Stomach (tissue), 9 donors: ENCODE measurements around the gene PLD2. TPM values are rescaled to one million over a fixed set of nuclear protein-coding genes. Genes with fewer than 3 reads are reported as not detected.

Experiments
- DNase-seq, 2 donors: peaks; one replicate each; pipeline versions ENCODE4 v3.0.0 to v3.0.0-alpha.2; 2013 to 2019
- H3K27ac ChIP-seq, 5 donors: fragments of 200-600 bp in 4 of 5; sonication (generic) in 4 of 5; one replicate each; pipeline ENCODE4 v1.5.1; 2013 to 2019; ENCODE audit warnings: mild to moderate bottlenecking in 1 of 5, moderate library complexity in 1 of 5
- H3K27me3 ChIP-seq, 3 donors: fragments of 200-600 bp; sonication (generic); one replicate each; pipeline ENCODE4 v1.5.1; 2017 to 2019; ENCODE audit warnings: mixed run types in 1 of 3
- H3K36me3 ChIP-seq, 4 donors: fragments of 200-600 bp; sonication (generic); 1 replicate in 3 of 4; 2 replicates in 1 of 4; pipeline ENCODE4 v1.5.1; 2016 to 2019
- H3K4me1 ChIP-seq, 4 donors: fragments of 200-600 bp; sonication (generic); one replicate each; pipeline ENCODE4 v1.5.1; 2016 to 2019
- H3K4me3 ChIP-seq, 4 donors: fragments of 200-600 bp; sonication (generic) in 3 of 4; one replicate each; pipeline ENCODE4 v1.5.1; 2016 to 2019; ENCODE audit warnings: mild to moderate bottlenecking in 1 of 4
- H3K9me3 ChIP-seq, 4 donors: fragments of 200-600 bp; sonication (generic); one replicate each; pipeline ENCODE4 v1.5.1; 2016 to 2019
- EP300 ChIP-seq: sonication (generic); formaldehyde crosslinking; IDR thresholded peaks from one replicate; pipeline ENCODE4 v1.6.1; 2017; ENCODE audit warnings: antibody characterized with exemption
- POLR2A ChIP-seq, 4 donors: fragments of 450-650 bp; IDR thresholded peaks; one replicate each; pipeline ENCODE4 v1.6.1; 2016; ENCODE audit warnings: antibody characterized with exemption in 4 of 4, control low read depth in 2 of 4, mild to moderate bottlenecking in 1 of 4, moderate library complexity in 1 of 4
- POLR2AphosphoS5 ChIP-seq, 3 donors: sonication (generic); formaldehyde crosslinking; IDR thresholded peaks; one replicate each; pipeline ENCODE4 v1.6.1; 2016; ENCODE audit warnings: antibody characterized with exemption in 3 of 3
- WGBS, 5 donors: extraction: QIAGEN DNeasy Blood & Tissue Kit in 3 of 5; methylation state at CpG; one replicate each; pipeline versions ENCODE4 v1.1.5 to v1.1.7; 2013 to 2018; 5-methylcytosine and 5-hydroxymethylcytosine counted together
- intact Hi-C: fragments of 100-400 bp; cut with DNase I; formaldehyde crosslinking; loops from one replicate; pipeline ENCODE4 v1.15.1; 2023; ENCODE audit warnings: low total_unique reads
- polyA plus RNA-seq, 3 donors: library from polyadenylated mRNA; stranded (reverse); fragments of 200-250 nt; gene quantifications; one replicate each; pipeline ENCODE4 v1.2.3, GENCODE V29; 2013
- total RNA-seq, 5 donors: library from RNA; depleted of rRNA; stranded (reverse); fragments of >200 nt; gene quantifications; one replicate each; pipeline versions ENCODE4 v1.1.0 to v1.2.3, GENCODE V29; 2014 to 2016
- TF ChIP-seq, protein P1 (sequence below), 7 experiments: fragments of 450-650 bp in 4 of 7; fragments of 200-600 bp in 3 of 7; sonication (generic) in 3 of 7; IDR thresholded peaks; one replicate each; pipeline ENCODE4 v1.5.1; 2016 to 2019; ENCODE audit warnings: antibody characterized with exemption in 7 of 7, control low read depth in 2 of 7, mild to moderate bottlenecking in 1 of 7
- donor health status: healthy with polysubstance abuse.
- donor health status: Bipolar disorder and iron deficiency.
- donor health status: healthy.

The PLD2 gene
- total and polyA plus RNA-seq, 8 donors, result 10.3 to 123 (median 22.7) TPM

DNA sequence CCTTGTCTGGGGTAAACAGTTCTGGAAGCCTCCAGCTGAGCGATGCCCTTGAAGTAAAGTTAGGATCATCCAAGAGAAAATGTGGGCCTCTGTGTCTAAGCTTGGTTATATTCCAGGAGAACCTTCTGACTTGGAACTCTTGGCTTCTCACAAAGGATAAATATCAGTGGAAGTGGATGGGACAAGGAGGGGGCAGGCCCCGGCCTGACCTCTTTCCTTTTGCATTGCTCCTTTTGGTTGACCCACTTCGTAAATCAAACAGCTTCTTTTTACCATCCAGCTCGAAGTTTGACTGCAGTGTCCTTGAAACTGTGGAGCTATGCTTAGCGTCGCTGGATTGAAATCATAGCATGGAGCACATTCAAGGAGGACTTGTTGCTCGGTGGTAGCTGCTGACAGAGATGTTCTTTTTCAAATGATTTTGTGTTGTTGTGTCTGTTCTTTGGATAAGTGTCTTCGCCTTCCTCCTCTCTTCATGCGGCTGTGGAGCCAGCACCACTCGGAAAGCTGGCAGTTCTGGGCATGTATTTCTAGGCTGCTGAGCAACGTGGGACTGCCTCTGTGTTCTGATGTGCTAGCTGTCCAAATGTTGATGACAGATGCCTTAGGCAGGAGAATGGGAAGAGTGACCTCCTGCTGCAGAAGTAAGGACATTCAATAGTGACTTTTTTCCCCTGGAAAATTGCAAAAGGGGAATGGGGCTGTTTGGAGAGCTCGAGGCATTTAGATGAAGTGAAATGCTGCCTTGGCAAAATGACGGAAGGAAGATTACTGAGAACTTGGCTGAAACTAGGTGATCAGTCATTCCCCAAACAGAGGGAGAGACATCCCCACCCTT lies 30.7 kb downstream of the PLD2 start:
- no peaks in the 10 kb centered on the region for H3K9me3 ChIP-seq
- peaks cover 0 to 11% (median 4%) of the 10 kb centered on the region in 4 donors for H3K36me3 ChIP-seq
- no peak for DNase-seq
- no peak overlapping the region for H3K4me3 ChIP-seq
- intact Hi-C loops, result no loop called here
- 58 to 71% (median 66%) methylated on average over 13 of the region's 13 CpGs for WGBS, 5 donors
- H3K4me1 ChIP-seq, result peaks cover 24 to 86% (median 63%) of the 10 kb centered on the region in 4 donors
- TF ChIP-seq, protein P1, sequence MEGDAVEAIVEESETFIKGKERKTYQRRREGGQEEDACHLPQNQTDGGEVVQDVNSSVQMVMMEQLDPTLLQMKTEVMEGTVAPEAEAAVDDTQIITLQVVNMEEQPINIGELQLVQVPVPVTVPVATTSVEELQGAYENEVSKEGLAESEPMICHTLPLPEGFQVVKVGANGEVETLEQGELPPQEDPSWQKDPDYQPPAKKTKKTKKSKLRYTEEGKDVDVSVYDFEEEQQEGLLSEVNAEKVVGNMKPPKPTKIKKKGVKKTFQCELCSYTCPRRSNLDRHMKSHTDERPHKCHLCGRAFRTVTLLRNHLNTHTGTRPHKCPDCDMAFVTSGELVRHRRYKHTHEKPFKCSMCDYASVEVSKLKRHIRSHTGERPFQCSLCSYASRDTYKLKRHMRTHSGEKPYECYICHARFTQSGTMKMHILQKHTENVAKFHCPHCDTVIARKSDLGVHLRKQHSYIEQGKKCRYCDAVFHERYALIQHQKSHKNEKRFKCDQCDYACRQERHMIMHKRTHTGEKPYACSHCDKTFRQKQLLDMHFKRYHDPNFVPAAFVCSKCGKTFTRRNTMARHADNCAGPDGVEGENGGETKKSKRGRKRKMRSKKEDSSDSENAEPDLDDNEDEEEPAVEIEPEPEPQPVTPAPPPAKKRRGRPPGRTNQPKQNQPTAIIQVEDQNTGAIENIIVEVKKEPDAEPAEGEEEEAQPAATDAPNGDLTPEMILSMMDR (IDR thresholded peaks at IDR 0.05), result no peak
- no peak for TF ChIP-seq POLR2AphosphoS5 (IDR thresholded peaks at IDR 0.05)
- no peak for TF ChIP-seq EP300
- no peak for TF ChIP-seq POLR2A (IDR thresholded peaks at IDR 0.05)
- H3K27me3 ChIP-seq, result no peaks in the 10 kb centered on the region
- no peak overlapping the region for H3K27ac ChIP-seq

DNA sequence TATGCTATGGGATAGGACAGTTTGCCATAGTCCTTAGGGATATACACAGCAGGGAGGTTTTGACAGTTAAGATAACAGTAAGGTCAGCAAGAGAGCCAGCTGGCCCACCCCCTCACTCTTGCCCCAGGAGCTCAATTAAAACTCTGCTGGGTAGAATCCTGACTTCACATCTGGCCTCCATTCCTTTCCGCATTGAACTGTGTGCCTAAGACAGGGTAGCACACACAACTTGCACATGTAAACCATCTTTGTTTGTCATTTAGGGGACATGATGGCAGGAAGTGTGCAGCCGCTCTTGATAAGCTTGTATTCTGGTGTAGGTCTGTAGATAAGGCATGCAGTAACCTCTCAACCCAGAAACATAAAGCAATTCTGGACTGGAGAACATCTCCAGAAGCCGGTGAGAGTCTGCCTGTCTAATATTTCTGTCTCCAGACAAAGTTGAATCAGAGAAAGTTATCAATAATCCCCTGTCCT lies 31.4 kb downstream of the PLD2 start:
- WGBS, 5 donors, result 71 to 83% (median 78%) methylated on average over 3 of the region's 3 CpGs
- intact Hi-C loops, result no loop called here
- H3K4me3 ChIP-seq, result no peak overlapping the region
- no peak for DNase-seq
- TF ChIP-seq POLR2A (IDR thresholded peaks at IDR 0.05) (no peak), POLR2AphosphoS5 (IDR thresholded peaks at IDR 0.05) (no peak), EP300 (no peak)
- TF ChIP-seq, protein P1 (IDR thresholded peaks at IDR 0.05), result no peak
- H3K9me3 ChIP-seq, result no peaks in the 10 kb centered on the region
- H3K27me3 ChIP-seq, result no peaks in the 10 kb centered on the region
- peaks cover 0 to 11% (median 4%) of the 10 kb centered on the region in 4 donors for H3K36me3 ChIP-seq
- no peak overlapping the region for H3K27ac ChIP-seq
- peaks cover 24 to 90% (median 64%) of the 10 kb centered on the region in 4 donors for H3K4me1 ChIP-seq

DNA sequence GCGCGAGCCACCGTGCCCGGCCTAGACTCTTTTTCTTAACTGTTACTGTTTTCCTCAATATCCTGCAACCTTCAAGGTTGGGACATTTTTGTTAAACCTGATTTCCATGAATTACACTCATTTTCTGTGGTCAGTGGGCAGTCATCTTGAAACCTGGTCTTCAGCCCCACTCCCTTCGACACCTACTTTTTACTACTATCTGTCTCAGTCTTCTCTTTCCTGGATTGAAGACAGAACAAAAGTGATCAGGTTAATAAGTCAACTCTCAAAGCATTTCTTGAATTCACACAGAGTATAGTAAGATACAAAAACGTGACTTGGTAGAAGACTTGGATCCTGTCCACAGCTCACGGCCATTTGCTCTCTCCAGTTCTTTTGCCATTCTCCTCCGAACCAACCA lies 32.3 kb downstream of the PLD2 start:
- TF ChIP-seq, protein P1 (IDR thresholded peaks at IDR 0.05), result no peak
- WGBS, 5 donors, result 79 to 89% (median 87%) methylated on average over 8 of the region's 8 CpGs
- H3K4me1 ChIP-seq, result peaks cover 21 to 93% (median 57%) of the 10 kb centered on the region in 4 donors
- no peak for DNase-seq
- peaks cover 0 to 16% (median 4%) of the 10 kb centered on the region in 4 donors for H3K36me3 ChIP-seq
- H3K4me3 ChIP-seq, result no peak overlapping the region
- no peaks in the 10 kb centered on the region for H3K27me3 ChIP-seq
- no peaks in the 10 kb centered on the region for H3K9me3 ChIP-seq
- intact Hi-C loops, result no loop called here
- no peak overlapping the region for H3K27ac ChIP-seq

DNA sequence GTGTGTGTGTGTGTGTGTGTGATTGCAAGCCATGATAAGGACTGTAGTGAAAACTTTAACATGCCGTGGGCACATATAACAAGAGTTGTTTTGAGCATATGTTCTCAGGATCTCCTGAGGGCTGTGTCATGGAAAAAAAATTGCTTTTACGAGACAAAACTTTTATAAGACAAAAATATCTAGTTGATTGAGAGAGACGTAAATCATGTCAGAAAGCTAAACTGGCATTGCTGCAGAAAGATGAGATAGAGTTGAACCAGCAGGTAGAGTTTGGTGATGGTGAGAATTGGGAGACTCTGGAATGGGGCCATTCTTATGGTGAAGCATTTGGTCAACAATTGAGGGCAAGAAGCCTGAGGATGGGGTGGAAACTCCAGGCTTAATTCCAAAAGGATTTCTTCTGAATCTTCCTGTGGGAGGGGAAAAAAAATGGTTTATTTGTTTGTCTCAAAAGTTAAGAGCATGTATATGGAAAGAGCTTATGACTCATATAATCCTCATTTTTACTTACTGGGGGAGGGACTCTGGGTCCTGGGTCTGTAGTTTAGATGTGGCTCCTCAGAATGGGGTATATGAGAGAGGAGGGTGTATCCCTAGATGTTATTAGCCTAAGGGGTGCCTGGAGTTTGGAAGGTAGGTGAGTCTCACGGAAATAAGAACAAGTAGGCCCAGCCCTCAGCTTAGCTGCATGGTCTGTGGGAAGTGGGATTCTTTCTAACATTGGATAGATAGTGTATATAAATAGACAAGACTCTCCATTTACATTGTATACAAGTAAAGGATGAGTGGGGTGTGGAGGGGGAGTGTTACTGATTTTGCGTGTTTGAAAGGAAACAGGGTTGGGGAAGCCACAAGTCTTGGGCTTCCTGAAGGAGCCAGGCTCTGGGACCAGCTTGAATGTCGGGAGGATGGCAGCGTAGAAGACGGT lies 33.3 kb downstream of the PLD2 start:
- Histone ChIP-seq H3K27ac (no peak overlapping the region), H3K4me1 (peaks cover 11 to 88% (median 46%) of the 10 kb centered on the region in 4 donors), H3K4me3 (no peak overlapping the region), H3K9me3 (no peaks in the 10 kb centered on the region), H3K36me3 (peaks cover 0 to 16% (median 4%) of the 10 kb centered on the region in 4 donors), H3K27me3 (no peaks in the 10 kb centered on the region)
- TF ChIP-seq, protein P1 (IDR thresholded peaks at IDR 0.05), result no peak
- TF ChIP-seq POLR2AphosphoS5 (IDR thresholded peaks at IDR 0.05) (no peak), POLR2A (IDR thresholded peaks at IDR 0.05) (no peak)
- intact Hi-C loops, result no loop called here
- WGBS, 5 donors, result 66 to 85% (median 76%) methylated on average over 8 of the region's 8 CpGs
- DNase-seq, result no peak
